HEK293T (cell line): ENCODE data around the gene SSTR4.

ENCODE experiments used
- CTCF ChIA-PET: fragments of 350-600 bp; formaldehyde crosslinking; extraction: SDS; loops from one replicate; lab custom pipeline; 2021; ENCODE audit warnings: antibody characterized with exemption, inconsistent platforms; lab: Yijun Ruan, JAX
- POLR2A ChIA-PET: fragments of 350-600 bp; formaldehyde crosslinking; extraction: SDS; loops from one replicate; lab custom pipeline; 2020; ENCODE audit warnings: antibody characterized with exemption, inconsistent platforms; lab: Yijun Ruan, JAX
- DNase-seq: peaks from one replicate; pipeline ENCODE4 v3.0.0; 2012; ENCODE audit warnings: mixed read lengths; ENCODE audit errors: extremely low spot score
- ARNT ChIP-seq: fragments of 450-650 bp; IDR thresholded peaks from 2 replicates; pipeline ENCODE4 v1.6.1; 2017; ENCODE audit warnings: mild to moderate bottlenecking
- BHLHE40 ChIP-seq: fragments of 450-650 bp; IDR thresholded peaks from 2 replicates; pipeline ENCODE4 v1.6.1; 2016; ENCODE audit warnings: mild to moderate bottlenecking, moderate library complexity, borderline replicate concordance
- CTBP1 ChIP-seq: fragments of 450-650 bp; IDR thresholded peaks from 2 replicates; pipeline ENCODE4 v1.6.1; 2016; ENCODE audit warnings: borderline replicate concordance
- ELF4 ChIP-seq: fragments of 450-650 bp; IDR thresholded peaks from 2 replicates; pipeline ENCODE4 v1.6.1; 2017; ENCODE audit warnings: antibody characterized with exemption
- FOXA1 ChIP-seq: fragments of 450-650 bp; IDR thresholded peaks from 2 replicates; pipeline ENCODE4 v1.6.1; 2016; ENCODE audit warnings: mild to moderate bottlenecking
- FOXK2 ChIP-seq: fragments of 450-650 bp; IDR thresholded peaks from 2 replicates; pipeline ENCODE4 v1.6.1; 2016; ENCODE audit warnings: mild to moderate bottlenecking
- FOXM1 ChIP-seq: fragments of 450-650 bp; IDR thresholded peaks from 2 replicates; pipeline ENCODE4 v1.6.1; 2017; ENCODE audit warnings: mild to moderate bottlenecking, borderline replicate concordance
- HDGF ChIP-seq: fragments of 450-650 bp; IDR thresholded peaks from 2 replicates; pipeline ENCODE4 v1.6.1; 2017; ENCODE audit warnings: antibody characterized with exemption, borderline replicate concordance
- L3MBTL2 ChIP-seq: fragments of 450-650 bp; conservative IDR thresholded peaks from 2 replicates; pipeline ENCODE4 v1.6.1; 2016; ENCODE audit warnings: mild to moderate bottlenecking
- LEF1 ChIP-seq: fragments of 450-650 bp; IDR thresholded peaks from 2 replicates; pipeline ENCODE4 v1.6.1; 2017; ENCODE audit warnings: mild to moderate bottlenecking, borderline replicate concordance
- NFRKB ChIP-seq: fragments of 450-650 bp; IDR thresholded peaks from 2 replicates; pipeline ENCODE4 v1.6.1; 2016; ENCODE audit warnings: mild to moderate bottlenecking, moderate library complexity
- SP1 ChIP-seq: fragments of 450-650 bp; IDR thresholded peaks from 2 replicates; pipeline ENCODE4 v1.6.1; 2017
- SUZ12 ChIP-seq: fragments of 450-650 bp; IDR thresholded peaks from 2 replicates; pipeline ENCODE4 v1.6.1; 2016; ENCODE audit warnings: mild to moderate bottlenecking
- TARDBP ChIP-seq: fragments of 450-650 bp; IDR thresholded peaks from 2 replicates; pipeline ENCODE4 v1.6.1; 2016
- ZNF384 ChIP-seq: fragments of 450-650 bp; IDR thresholded peaks from 2 replicates; pipeline ENCODE4 v1.6.1; 2016
- TF ChIP-seq, protein P1 (sequence below): fragments of 450-650 bp; IDR thresholded peaks from 2 replicates; pipeline ENCODE4 v1.6.1; 2016

Gene SSTR4

DNA sequence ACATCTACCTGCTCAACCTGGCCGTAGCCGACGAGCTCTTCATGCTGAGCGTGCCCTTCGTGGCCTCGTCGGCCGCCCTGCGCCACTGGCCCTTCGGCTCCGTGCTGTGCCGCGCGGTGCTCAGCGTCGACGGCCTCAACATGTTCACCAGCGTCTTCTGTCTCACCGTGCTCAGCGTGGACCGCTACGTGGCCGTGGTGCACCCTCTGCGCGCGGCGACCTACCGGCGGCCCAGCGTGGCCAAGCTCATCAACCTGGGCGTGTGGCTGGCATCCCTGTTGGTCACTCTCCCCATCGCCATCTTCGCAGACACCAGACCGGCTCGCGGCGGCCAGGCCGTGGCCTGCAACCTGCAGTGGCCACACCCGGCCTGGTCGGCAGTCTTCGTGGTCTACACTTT, 619 bp downstream of the SSTR4 start:
- DNase-seq, result no peak
- CTCF ChIA-PET, result no interaction called here
- TF ChIP-seq FOXK2 (no peak), LEF1 (no peak), ZNF384 (no peak), SP1 (no peak), HDGF (no peak), L3MBTL2 (no peak), ELF4 (no peak), NFRKB (no peak), CTBP1 (no peak), BHLHE40 (no peak), TARDBP (no peak), ARNT (no peak)
- TF ChIP-seq, protein P1, sequence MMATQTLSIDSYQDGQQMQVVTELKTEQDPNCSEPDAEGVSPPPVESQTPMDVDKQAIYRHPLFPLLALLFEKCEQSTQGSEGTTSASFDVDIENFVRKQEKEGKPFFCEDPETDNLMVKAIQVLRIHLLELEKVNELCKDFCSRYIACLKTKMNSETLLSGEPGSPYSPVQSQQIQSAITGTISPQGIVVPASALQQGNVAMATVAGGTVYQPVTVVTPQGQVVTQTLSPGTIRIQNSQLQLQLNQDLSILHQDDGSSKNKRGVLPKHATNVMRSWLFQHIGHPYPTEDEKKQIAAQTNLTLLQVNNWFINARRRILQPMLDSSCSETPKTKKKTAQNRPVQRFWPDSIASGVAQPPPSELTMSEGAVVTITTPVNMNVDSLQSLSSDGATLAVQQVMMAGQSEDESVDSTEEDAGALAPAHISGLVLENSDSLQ, result no peak
- POLR2A ChIA-PET, result no interaction called here

DNA sequence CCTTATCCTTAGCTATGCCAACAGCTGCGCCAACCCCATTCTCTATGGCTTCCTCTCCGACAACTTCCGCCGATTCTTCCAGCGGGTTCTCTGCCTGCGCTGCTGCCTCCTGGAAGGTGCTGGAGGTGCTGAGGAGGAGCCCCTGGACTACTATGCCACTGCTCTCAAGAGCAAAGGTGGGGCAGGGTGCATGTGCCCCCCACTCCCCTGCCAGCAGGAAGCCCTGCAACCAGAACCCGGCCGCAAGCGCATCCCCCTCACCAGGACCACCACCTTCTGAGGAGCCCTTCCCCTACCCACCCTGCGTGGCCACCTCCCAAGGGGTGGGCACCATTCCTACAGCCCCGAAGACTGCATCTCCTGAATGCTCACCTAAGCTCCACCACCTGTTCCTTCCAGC, 1.3 kb downstream of the SSTR4 start:
- ChIA-PET POLR2A (no interaction called here), CTCF (no interaction called here)
- TF ChIP-seq ELF4 (no peak), HDGF (no peak), ZNF384 (no peak), SUZ12 (no peak), CTBP1 (no peak), TARDBP (no peak), FOXA1 (no peak), LEF1 (no peak), FOXM1 (no peak), SP1 (no peak), L3MBTL2 (no peak), FOXK2 (no peak)
- TF ChIP-seq, protein P1, result no peak
- DNase-seq, result no peak

DNA sequence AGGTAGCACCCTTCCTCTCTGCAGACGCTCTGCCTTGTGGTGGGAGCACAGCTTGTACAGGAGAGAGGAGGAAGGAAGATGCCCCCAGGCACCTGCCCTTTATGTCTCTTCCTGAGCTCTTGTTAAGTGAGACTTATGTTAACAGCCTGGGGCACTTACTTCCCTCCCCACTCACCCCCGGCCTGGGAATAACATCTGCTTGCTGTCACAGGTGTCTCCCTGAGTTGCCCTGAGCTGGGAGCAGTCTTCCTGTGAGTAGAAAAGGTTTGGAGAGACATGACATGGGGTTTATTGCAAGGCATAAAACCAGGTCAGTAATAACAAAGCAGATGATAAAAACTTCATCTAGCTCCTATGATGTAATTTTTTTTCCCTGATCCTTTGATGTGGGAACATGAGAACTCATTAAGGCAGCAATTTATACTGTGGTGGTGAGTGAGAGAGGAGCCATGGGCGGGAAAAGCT, 1.9 kb downstream of the SSTR4 start:
- ChIA-PET POLR2A (interaction anchor here (1.0 kb wide), 1 partner anchor 13 kb away, joined by 4 read pairs; no protein-coding TSS in a partner anchor), CTCF (interaction anchor here (0.6 kb wide), 1 partner anchor 268 kb away, joined by 3 read pairs; no protein-coding TSS in a partner anchor)
- DNase-seq, result no peak
- TF ChIP-seq, protein P1, result no peak
- no peak for TF ChIP-seq CTBP1
- TF ChIP-seq BHLHE40, result no peak
- TF ChIP-seq HDGF, result no peak
- TF ChIP-seq FOXK2, result no peak
- no peak for TF ChIP-seq TARDBP
- no peak for TF ChIP-seq SP1
- TF ChIP-seq SUZ12, result no peak
- no peak for TF ChIP-seq NFRKB
- no peak for TF ChIP-seq LEF1
- TF ChIP-seq ZNF384, result no peak
- no peak for TF ChIP-seq L3MBTL2
- TF ChIP-seq FOXM1, result no peak

DNA sequence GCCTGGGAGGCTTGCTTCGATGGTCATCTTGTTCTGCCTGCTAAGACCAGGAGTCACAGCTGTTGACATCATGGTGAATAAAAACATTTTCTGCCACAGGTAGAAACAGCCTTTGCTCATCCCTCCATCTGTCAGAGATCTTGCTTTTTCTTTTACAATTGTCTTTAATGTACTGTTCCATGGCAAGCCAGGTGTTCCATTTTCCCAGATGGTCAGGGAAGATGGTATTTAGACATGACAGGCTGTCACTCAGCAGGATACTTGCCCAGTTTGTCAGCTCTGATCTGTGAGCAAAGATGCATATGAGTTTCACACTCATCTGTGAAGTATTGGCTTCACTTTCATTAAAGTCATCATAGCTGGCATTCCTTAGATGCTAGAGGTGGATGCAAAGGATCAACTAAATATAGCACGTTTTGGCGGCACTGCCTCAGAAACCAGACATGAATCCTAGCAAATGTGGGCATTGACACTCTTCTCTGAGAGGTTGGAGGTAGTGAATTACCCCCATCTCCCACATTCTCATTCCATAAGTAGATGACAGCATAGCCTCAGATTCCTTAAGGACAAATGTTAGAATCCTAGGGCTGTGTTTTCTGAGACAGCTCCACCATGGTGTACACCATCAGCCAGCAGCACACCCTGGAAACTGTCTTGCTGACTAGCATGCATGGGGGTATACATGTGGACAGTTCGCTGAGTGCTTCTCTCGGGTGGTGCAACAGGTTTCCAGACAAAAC, 4.2 kb downstream of the SSTR4 start:
- no peak for TF ChIP-seq ELF4
- TF ChIP-seq SP1, result no peak
- no peak for TF ChIP-seq FOXM1
- TF ChIP-seq ZNF384, result no peak
- TF ChIP-seq FOXK2, result no peak
- no peak for TF ChIP-seq LEF1
- TF ChIP-seq, protein P1, result no peak
- no peak for TF ChIP-seq BHLHE40
- no peak for TF ChIP-seq FOXA1
- POLR2A ChIA-PET, result interaction anchor here (1.0 kb wide), 1 partner anchor 11 kb away, joined by 4 read pairs; no protein-coding TSS in a partner anchor
- DNase-seq, result no peak
- CTCF ChIA-PET, result no interaction called here

DNA sequence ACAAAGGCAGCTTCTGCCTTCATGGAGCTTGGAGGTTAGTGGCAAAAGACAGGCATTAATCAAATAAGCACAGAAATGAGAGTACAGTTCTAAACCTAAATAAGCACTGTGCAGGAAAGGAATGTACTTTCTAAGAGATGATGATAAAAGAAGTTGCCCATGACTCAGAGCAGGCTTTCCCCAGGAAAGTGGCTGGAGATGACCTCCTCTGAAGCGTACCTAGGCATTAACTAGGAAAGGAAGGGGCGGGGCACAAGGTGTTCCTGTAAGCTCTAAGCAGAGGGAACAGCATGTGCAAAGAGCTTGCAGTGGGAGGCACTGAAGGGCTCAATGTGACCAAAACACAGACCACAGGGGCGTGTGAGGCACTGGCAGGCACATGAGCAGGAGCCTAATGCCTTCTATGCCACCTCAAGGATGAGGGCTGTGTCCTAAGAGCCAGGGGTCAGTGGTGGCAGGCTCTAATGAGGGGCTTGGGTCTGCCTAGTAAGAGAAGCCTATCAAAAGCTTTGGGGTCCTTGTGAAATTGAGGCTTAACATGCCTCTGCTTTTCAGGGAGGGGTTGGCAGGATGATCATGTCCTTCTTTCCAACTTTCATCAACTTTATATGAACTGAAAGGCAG, 4.9 kb downstream of the SSTR4 start:
- ChIA-PET CTCF (no interaction called here), POLR2A (interaction anchor here (1.0 kb wide), 1 partner anchor 11 kb away, joined by 4 read pairs; no protein-coding TSS in a partner anchor)
- no peak for TF ChIP-seq FOXM1
- TF ChIP-seq ELF4, result no peak
- no peak for TF ChIP-seq LEF1
- TF ChIP-seq FOXK2, result no peak
- no peak for TF ChIP-seq ARNT
- TF ChIP-seq L3MBTL2, result no peak
- TF ChIP-seq FOXA1, result no peak
- TF ChIP-seq HDGF, result no peak
- TF ChIP-seq NFRKB, result no peak
- no peak for TF ChIP-seq ZNF384
- no peak for TF ChIP-seq CTBP1
- TF ChIP-seq TARDBP, result no peak
- no peak for TF ChIP-seq BHLHE40
- TF ChIP-seq, protein P1, result no peak
- TF ChIP-seq SUZ12, result no peak
- no peak for TF ChIP-seq SP1
- no peak for DNase-seq
